K562 (cell line): Measurements from ENCODE around the gene CMTM4. TPM values are rescaled to one million over a fixed set of nuclear protein-coding genes. Genes with fewer than 3 reads are reported as not detected.
A peak's percentile ranks its signal among the peaks of the same experiment; 100 is the strongest.

Experiments used
- CBX3 ChIP-seq, 2 experiments: IDR thresholded peaks; 1 replicate in 1 of 2; 2 replicates in 1 of 2; pipeline ENCODE4 v1.6.1; 2012; ENCODE audit warnings: inconsistent platforms in 2 of 2, low read length in 2 of 2, borderline replicate concordance in 1 of 2, control low read depth in 1 of 2
- CREBBP ChIP-seq: IDR thresholded peaks from one replicate; pipeline ENCODE4 v1.6.1; 2012; ENCODE audit warnings: low read depth, mild to moderate bottlenecking, control low read depth, inconsistent platforms, low read length
- CSDE1 ChIP-seq, 2 experiments: fragments of 450-650 bp; IDR thresholded peaks; 2 replicates each; pipeline ENCODE4 v1.6.1; 2016; ENCODE audit warnings: mild to moderate bottlenecking in 1 of 2
- E2F3 ChIP-seq: fragments of 250-450 bp; sonication (Bioruptor Pico); IDR thresholded peaks from 2 replicates; pipeline ENCODE4 v1.4.0; 2020; ENCODE audit warnings: mild to moderate bottlenecking
- ETV5 ChIP-seq: sonication (generic); formaldehyde crosslinking; IDR thresholded peaks from 2 replicates; pipeline ENCODE4 v1.4.0; 2020; ENCODE audit warnings: low read depth, mild to moderate bottlenecking, missing genetic modification reagents
- FOXJ3 ChIP-seq: sonication (generic); formaldehyde crosslinking; IDR thresholded peaks from 2 replicates; pipeline ENCODE4 v1.4.0; 2020; ENCODE audit warnings: mild to moderate bottlenecking, missing genetic modification reagents
- FOXO4 ChIP-seq: fragments of 450-650 bp; formaldehyde crosslinking; IDR thresholded peaks from 2 replicates; pipeline ENCODE4 v1.4.0; 2020; ENCODE audit warnings: mild to moderate bottlenecking, moderate library complexity
- HIVEP1 ChIP-seq: fragments of 250-450 bp; sonication (Bioruptor Pico); IDR thresholded peaks from 2 replicates; pipeline ENCODE4 v1.4.0; 2020; ENCODE audit warnings: mild to moderate bottlenecking
- HMG20A ChIP-seq: fragments of 450-650 bp; formaldehyde crosslinking; conservative IDR thresholded peaks from 2 replicates; pipeline ENCODE4 v1.4.0; 2020; ENCODE audit warnings: mild to moderate bottlenecking, mixed read lengths
- MYC ChIP-seq, 2 experiments: fragments of 250-450 bp in 1 of 2; sonication (Bioruptor Pico) in 1 of 2; IDR thresholded peaks; 2 replicates each; pipeline versions ENCODE4 v1.5.1 to v1.6.1; 2012 to 2021; ENCODE audit warnings: low read depth in 2 of 2, borderline replicate concordance in 1 of 2, improper control_type of control experiment in 1 of 2, low read length in 1 of 2, mild to moderate bottlenecking in 1 of 2, moderate library complexity in 1 of 2
- NEUROD1 ChIP-seq: fragments of 150-350 bp; IDR thresholded peaks from 2 replicates; pipeline ENCODE4 v1.6.1; 2014; ENCODE audit warnings: borderline replicate concordance, low read length, low read depth; ENCODE audit not compliant: partially characterized antibody
- RB1 ChIP-seq: fragments of 450-650 bp; IDR thresholded peaks from 2 replicates; pipeline ENCODE4 v1.6.1; 2017; ENCODE audit warnings: low read depth, mild to moderate bottlenecking
- RBM17 ChIP-seq: fragments of 200-400 bp; formaldehyde crosslinking; IDR thresholded peaks from 2 replicates; pipeline ENCODE4 v1.6.1; 2017; ENCODE audit warnings: low read depth, mild to moderate bottlenecking, low read length, borderline replicate concordance
- SREBF2 ChIP-seq: sonication (generic); formaldehyde crosslinking; IDR thresholded peaks from 2 replicates; pipeline ENCODE4 v1.4.0; 2020; ENCODE audit warnings: mild to moderate bottlenecking, missing genetic modification reagents
- TGIF2 ChIP-seq: sonication (generic); formaldehyde crosslinking; IDR thresholded peaks from 2 replicates; pipeline ENCODE4 v1.8.1; 2022; ENCODE audit warnings: mild to moderate bottlenecking, missing genetic modification reagents, moderate library complexity
- ZBTB2 ChIP-seq: fragments of 450-650 bp; IDR thresholded peaks from 2 replicates; pipeline ENCODE4 v1.6.1; 2016; ENCODE audit warnings: antibody characterized with exemption
- ZNF224 ChIP-seq: sonication (generic); formaldehyde crosslinking; IDR thresholded peaks from 2 replicates; pipeline ENCODE4 v1.8.0; 2022; ENCODE audit warnings: mild to moderate bottlenecking, missing genetic modification reagents
- ZNF398 ChIP-seq: fragments of 250-450 bp; sonication (Bioruptor Pico); IDR thresholded peaks from 2 replicates; pipeline ENCODE4 v1.8.0; 2021; ENCODE audit warnings: moderate library complexity, mild to moderate bottlenecking, inconsistent platforms
- ZNF518B ChIP-seq: fragments of 250-450 bp; sonication (Bioruptor Pico); IDR thresholded peaks from 2 replicates; pipeline ENCODE4 v1.5.0; 2021; ENCODE audit warnings: mild to moderate bottlenecking, moderate library complexity
- ZNF586 ChIP-seq: fragments of 450-650 bp; formaldehyde crosslinking; conservative IDR thresholded peaks from 2 replicates; pipeline ENCODE4 v1.4.0; 2020; ENCODE audit warnings: mild to moderate bottlenecking, moderate library complexity
- polyA plus RNA-seq, 8 experiments: library from polyadenylated mRNA; depleted of rRNA in 4 of 8; stranded (reverse) in 5 of 8; unstranded in 3 of 8; fragments of >200 nt; fragmentation: Nextera tagmentation in 2 of 8; fragmentation: Illumina TruSeq in 1 of 8; extraction: Ambion mirVana in 2 of 8; extraction: Trizol in 1 of 8; gene quantifications; 2 replicates each; pipeline versions ENCODE4 v1.2.1 to v1.2.3, GENCODE V29; 2011 to 2014; ENCODE audit warnings: inconsistent platforms in 1 of 8, missing spikeins in 1 of 8
- total RNA-seq, 7 experiments: library from RNA; depleted of rRNA in 6 of 7; stranded (reverse); fragments of >200 nt in 6 of 7; fragmentation: Illumina TruSeq in 2 of 7; extraction: Trizol in 2 of 7; gene quantifications; 2 replicates each; pipeline versions ENCODE4 v1.2.1 to v1.2.3, GENCODE V29; 2011 to 2021; ENCODE audit warnings: low replicate concordance in 1 of 7

Gene CMTM4
- total and polyA plus RNA-seq, 9 of the 15 experiments (the other 6 are each of a cell fraction or from before 2014, with no cell fraction given): 2.0 to 21.3 (median 12.5) TPM

GRCh38 chr16:66604376-66605176 is 92.0 kb downstream of the CMTM4 start, which contains the start of gene CMTM3 (continued):
- TF ChIP-seq ZNF398 (CRISPR knock-in tag) (no peak), RB1 (peak; percentile 87), HIVEP1 (CRISPR knock-in tag) (no peak), FOXJ3 (CRISPR knock-in tag) (no peak), E2F3 (no peak), MYC (IDR thresholded peaks at IDR 0.05; ENCODE audit: low read depth, low read length) (peak; percentile 37; the same call in 1 of the 2 replicates), MYC (CRISPR knock-in tag; IDR thresholded peaks at IDR 0.05; ENCODE audit: borderline replicate concordance, low read depth) (no peak), TGIF2 (CRISPR knock-in tag) (no peak), ETV5 (CRISPR knock-in tag) (no peak), NEUROD1 (no peak), FOXO4 (CRISPR knock-in tag) (no peak), RBM17 (no peak), ZNF586 (CRISPR knock-in tag) (no peak), CREBBP (no peak), CBX3 (IDR thresholded peaks at IDR 0.05; ENCODE audit: borderline replicate concordance in 1 of 2, low read length in 2 of 2) (no peak), ZNF224 (CRISPR knock-in tag) (no peak), ZNF518B (no peak), ZBTB2 (no peak), CSDE1 (IDR thresholded peaks at IDR 0.05) (no peak), HMG20A (CRISPR knock-in tag) (no peak), SREBF2 (CRISPR knock-in tag) (no peak)
